Activated CD4-positive, alpha-beta memory T cell treated with anti-CD3 and anti-CD28 coated beads for 36 hours (primary cell): ENCODE results near the gene HSD17B8. TPM values are rescaled to one million over a fixed set of nuclear protein-coding genes. Genes with fewer than 3 reads are reported as not detected.

Experiments used
- CTCF ChIA-PET: fragments of 350-600 bp; sonication (Branson Sonifier 250); formaldehyde crosslinking; loops from one replicate; lab custom pipeline; 2021; ENCODE audit warnings: antibody characterized with exemption, inconsistent platforms; lab: Charles Lee
- POLR2A ChIA-PET: fragments of 350-600 bp; sonication (Branson Sonifier 250); formaldehyde crosslinking; loops from one replicate; lab custom pipeline; 2021; ENCODE audit warnings: antibody characterized with exemption; lab: Charles Lee
- DNase-seq: peaks from one replicate; pipeline ENCODE4 v3.0.0-alpha.2; 2020
- H3K27ac Mint-ChIP-seq: one replicate; pipeline ENCODE4 v1.8.0; 2021; ENCODE audit warnings: mixed read lengths
- H3K27me3 Mint-ChIP-seq: one replicate; pipeline ENCODE4 v1.8.0; 2021; ENCODE audit warnings: mixed read lengths
- H3K36me3 Mint-ChIP-seq: one replicate; pipeline ENCODE4 v1.8.0; 2021; ENCODE audit warnings: mixed read lengths
- H3K4me1 Mint-ChIP-seq: one replicate; pipeline ENCODE4 v1.8.0; 2021; ENCODE audit warnings: low read depth, mixed read lengths
- H3K4me3 Mint-ChIP-seq: one replicate; pipeline ENCODE4 v1.8.0; 2021; ENCODE audit warnings: mild to moderate bottlenecking, mixed read lengths
- H3K9me3 Mint-ChIP-seq: one replicate; pipeline ENCODE4 v1.8.0; 2021; ENCODE audit warnings: mixed read lengths
- intact Hi-C: fragments of 100-400 bp; cut with micrococcal nuclease; formaldehyde crosslinking; loops from one replicate; pipeline ENCODE4 v1.15.1; 2023
- total RNA-seq, 2 experiments: library from RNA; stranded (reverse); gene quantifications; one replicate each; pipeline ENCODE4 v1.2.3, GENCODE V29; 2021

HSD17B8 gene
- total RNA-seq, 2 experiments from 2014 or later = 35.3 to 36.1 TPM

DNA sequence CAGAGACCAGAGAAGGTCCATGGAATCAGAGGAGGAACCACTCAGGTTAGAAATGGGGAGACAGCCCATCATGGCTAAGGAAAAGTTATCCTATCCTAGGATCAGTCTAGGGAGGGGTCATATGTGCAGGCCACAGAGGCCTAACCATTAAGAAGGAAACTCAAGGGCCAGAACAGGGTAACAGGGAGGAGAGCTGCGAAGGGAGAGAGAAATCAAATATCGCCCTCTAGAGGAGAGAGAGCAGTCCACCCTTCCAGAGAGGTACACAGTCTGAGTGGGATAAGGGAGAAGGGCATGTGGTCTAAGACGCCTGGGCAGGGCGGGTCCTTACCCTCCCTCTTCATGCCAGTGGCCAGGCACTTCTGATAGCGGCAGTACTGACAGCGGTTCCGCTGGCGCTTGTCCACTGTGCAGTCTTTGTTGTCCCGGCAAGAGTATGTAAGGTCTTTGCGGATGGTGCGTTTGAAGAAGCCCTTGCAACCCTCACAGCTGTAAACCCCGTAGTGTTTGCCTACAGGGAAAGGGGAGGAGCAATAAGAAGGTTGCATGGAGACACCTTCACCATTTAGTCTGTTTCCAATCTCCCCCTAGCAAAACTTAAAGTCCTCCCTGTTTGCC, 6.9 kb upstream of the HSD17B8 start:
- peak; percentile 43 for DNase-seq
- Mint-ChIP-seq H3K27me3 (peaks cover 2% of the 10 kb centered on the region), H3K9me3 (no peaks in the 10 kb centered on the region), H3K27ac (no peak overlapping the region), H3K4me1 (peaks cover 49% of the 10 kb centered on the region), H3K4me3 (no peak overlapping the region), H3K36me3 (peaks cover 40% of the 10 kb centered on the region)
- ChIA-PET CTCF (interaction anchor here (0.6 to 3.5 kb wide), 20 partner anchors 8 to 184 kb away, joined by 3 to 23 read pairs (median 5); partner anchors contain the start of genes RING1, RPS18 and VPS52), POLR2A (interaction anchor here (0.6 to 1.4 kb wide), 3 partner anchors 11 to 74 kb away, joined by 3 to 4 read pairs (median 4); partner anchors contain the start of genes RING1, RPS18 and VPS52)
- intact Hi-C loops = loop anchor here (1.0 kb wide), 1 partner anchor 36 kb away; no protein-coding TSS in a partner anchor

DNA sequence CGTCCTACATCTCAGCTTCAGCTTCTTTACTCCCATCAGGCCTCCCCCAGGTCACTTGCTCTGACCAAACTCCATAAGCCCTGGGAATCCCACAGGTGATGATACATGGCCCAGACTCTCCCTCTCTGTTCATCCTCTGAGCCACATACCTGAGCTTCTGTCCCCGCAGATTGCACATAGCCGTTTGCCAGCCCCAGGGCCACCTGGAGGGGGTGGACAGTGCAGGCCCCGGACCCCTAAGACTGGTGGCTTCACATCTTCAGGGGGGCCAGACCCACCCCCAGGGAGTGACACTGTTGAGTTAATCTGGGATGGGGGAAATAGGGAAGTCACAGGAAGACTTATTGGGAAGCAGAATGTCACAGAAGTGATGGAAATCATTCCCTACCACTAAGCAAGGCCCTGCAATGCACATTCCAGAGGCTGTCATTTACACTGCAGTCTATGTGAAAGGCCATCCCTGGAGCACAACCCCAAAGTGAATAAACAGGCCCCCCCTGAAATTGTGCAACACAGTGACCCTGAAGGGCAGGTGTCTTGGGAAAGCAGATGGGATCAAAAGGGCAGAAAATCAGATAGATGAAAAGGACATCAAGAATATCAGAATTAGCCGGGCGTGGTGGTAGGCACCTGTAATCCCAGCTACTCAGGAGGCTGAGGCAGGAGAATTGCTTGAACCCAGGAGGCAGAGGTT, 6.1 kb upstream of the HSD17B8 start:
- H3K36me3 Mint-ChIP-seq = peaks cover 48% of the 10 kb centered on the region
- ChIA-PET CTCF (interaction anchor here (0.6 to 3.5 kb wide), 20 partner anchors 9 to 185 kb away, joined by 3 to 23 read pairs (median 6); partner anchors contain the start of genes RING1, RPS18 and VPS52), POLR2A (interaction anchor here (0.6 to 1.9 kb wide), 3 partner anchors 10 to 46 kb away, joined by 4 to 8 read pairs (median 4); partner anchors contain the start of gene RING1)
- no peak for DNase-seq
- no peaks in the 10 kb centered on the region for H3K9me3 Mint-ChIP-seq
- no peaks in the 10 kb centered on the region for H3K27me3 Mint-ChIP-seq
- peak overlapping the region; percentile 96 for H3K27ac Mint-ChIP-seq
- peak overlapping the region; percentile 94 for H3K4me3 Mint-ChIP-seq
- intact Hi-C loops = no loop called here
- H3K4me1 Mint-ChIP-seq = peaks cover 52% of the 10 kb centered on the region

DNA sequence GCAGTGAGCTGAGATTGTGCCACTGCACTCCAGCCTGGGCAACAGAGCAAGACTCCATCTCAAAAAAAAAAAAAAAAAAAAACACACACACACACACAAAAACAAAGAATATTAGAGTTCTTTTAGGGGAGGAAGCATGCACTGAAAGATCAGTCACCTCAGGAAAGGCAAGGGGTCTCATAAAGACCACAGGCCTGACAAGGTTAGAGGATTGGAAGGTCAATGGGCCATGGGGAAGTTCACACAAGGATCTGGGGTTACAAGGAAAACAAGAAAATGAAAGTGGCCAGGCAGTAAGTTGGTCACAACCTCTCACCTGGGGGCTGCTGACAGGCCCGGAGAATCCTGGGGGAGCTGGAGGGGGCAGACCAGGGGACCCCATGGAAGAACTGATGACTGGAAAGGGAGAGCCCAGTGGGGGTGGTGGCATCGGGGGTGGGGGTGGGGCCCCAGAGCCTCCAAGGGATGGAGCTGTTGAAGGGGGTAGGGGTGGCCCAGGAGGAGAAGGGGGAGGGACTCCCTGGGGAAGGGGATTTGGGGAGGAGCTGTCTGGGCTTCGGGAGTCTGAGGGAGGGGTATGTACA, 5.5 kb upstream of the HSD17B8 start:
- Mint-ChIP-seq H3K9me3 (no peaks in the 10 kb centered on the region), H3K27me3 (no peaks in the 10 kb centered on the region), H3K36me3 (peaks cover 51% of the 10 kb centered on the region), H3K4me3 (peak overlapping the region; percentile 94), H3K27ac (peak overlapping the region; percentile 96), H3K4me1 (peaks cover 52% of the 10 kb centered on the region)
- ChIA-PET POLR2A (interaction anchor here (1.2 to 1.9 kb wide), 2 partner anchors 10 to 99 kb away, joined by 3 to 8 read pairs; partner anchors contain the start of gene RING1), CTCF (interaction anchor here (1.9 to 3.5 kb wide), 4 partner anchors 10 to 73 kb away, joined by 5 to 23 read pairs (median 16); partner anchors contain the start of genes RING1, RPS18 and VPS52)
- no peak for DNase-seq
- intact Hi-C loops = no loop called here

DNA sequence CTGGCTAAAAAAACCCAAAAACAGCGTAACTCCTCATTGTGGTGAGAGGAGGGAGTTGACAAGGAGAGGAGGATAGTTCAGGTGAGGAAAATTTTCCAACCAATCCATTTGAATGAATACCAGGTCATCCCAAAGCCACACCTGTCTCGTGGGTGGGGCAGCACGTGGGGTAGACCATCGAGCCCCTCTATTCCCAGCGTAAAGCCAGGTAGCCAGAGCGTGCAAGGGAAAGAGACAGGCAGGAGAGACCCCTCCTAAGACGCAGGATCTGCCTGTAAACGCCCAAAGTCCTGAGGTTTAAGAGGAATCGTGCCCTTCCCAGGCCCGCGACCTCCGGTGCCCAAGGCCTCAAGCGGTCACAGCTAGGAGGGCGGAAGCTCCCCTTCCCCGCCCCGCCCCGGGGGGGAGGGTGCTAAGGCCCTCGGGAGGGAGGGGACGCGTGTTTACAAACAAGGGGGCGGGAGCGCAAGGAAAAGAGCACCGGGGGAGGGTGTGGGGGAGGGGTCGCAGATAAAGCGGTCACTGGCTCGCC, 4.7 kb upstream of the HSD17B8 start:
- intact Hi-C loops = loop anchor here (1.0 to 2.0 kb wide), 5 partner anchors 50 to 371 kb away; partner anchors contain the start of genes CUTA and KIFC1
- Mint-ChIP-seq H3K36me3 (peaks cover 48% of the 10 kb centered on the region), H3K4me3 (peak overlapping the region; percentile 94), H3K27me3 (no peaks in the 10 kb centered on the region), H3K9me3 (no peaks in the 10 kb centered on the region), H3K4me1 (peaks cover 54% of the 10 kb centered on the region), H3K27ac (peak overlapping the region; percentile 96)
- ChIA-PET POLR2A (interaction anchor here (0.6 to 1.9 kb wide), 7 partner anchors 9 to 228 kb away, joined by 3 to 8 read pairs (median 3); partner anchors contain the start of genes RGL2 and RING1), CTCF (interaction anchor here (0.7 to 3.5 kb wide), 4 partner anchors 9 to 72 kb away, joined by 3 to 23 read pairs (median 16); partner anchors contain the start of genes RING1 and RPS18)
- DNase-seq = peak; percentile 84

DNA sequence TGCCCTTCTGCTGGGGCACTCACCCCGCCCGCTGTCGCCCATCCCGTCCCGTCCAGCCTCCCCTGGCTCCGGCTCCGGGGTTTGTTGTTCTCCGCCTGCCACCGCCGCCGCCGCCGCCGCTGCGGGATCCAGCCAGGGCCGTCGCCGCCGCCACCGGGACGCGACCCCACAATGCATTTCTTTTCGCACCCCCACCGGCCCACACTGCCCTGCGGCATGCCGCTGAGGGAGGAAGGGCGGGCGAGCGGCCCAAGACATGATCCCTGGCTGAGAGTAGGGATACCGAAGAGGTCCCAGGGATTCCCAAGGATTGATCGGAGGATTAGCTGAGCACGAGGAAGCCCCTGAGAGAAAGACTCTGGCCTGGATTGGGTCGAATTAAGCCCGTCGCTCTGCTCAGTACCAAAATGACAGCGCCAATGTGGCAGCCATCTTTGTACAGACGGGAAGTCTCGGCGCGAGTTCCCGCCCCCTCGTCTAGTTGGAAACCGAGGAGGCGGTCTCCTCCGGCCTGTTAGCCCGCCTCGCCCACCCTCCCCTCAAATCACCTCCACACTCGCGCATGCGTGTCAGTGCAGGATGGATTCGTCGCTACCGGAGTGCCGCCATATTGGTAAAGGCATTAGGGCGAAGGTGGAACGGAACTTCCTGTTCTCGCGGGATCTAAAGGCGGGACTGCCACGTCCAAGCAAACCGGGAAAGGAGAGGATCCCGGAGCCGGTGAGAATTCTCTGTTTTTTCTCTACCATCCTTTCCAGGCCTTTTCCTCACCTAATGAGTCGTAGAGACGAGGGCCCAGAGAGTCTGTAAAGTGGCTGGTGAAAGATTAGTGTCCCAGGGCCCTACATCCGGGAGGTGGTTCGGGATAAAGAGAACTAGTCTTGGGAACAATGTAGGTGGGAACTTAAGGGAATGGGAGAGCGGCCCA, 4.0 kb upstream of the HSD17B8 start, which contains the start of the genes RXRB and SLC39A7:
Gene RXRB (minus strand): TSS at position 447 of the 928 bp plus-strand sequence. CDS start 189 bp downstream, at position 258.
Gene SLC39A7 (plus strand): TSS at position 649 of the 928 bp plus-strand sequence. CDS start 379 bp downstream, outside the sequence.
- no peaks in the 10 kb centered on the region for H3K9me3 Mint-ChIP-seq
- POLR2A ChIA-PET = interaction anchor here (0.9 to 1.9 kb wide), 6 partner anchors 8 to 228 kb away, joined by 3 to 8 read pairs (median 3); partner anchors contain the start of genes RGL2 and RING1
- DNase-seq = peak; percentile 100
- H3K27me3 Mint-ChIP-seq = no peaks in the 10 kb centered on the region
- peak within 1 kb of the TSS; percentile 96 for H3K27ac Mint-ChIP-seq
- peaks cover 41% of the 10 kb centered on the region for H3K36me3 Mint-ChIP-seq
- intact Hi-C loops = loop anchor here (1.0 to 2.0 kb wide), 5 partner anchors 49 to 370 kb away; partner anchors contain the start of genes CUTA and KIFC1
- peak within 1 kb of the TSS; percentile 94 for H3K4me3 Mint-ChIP-seq
- CTCF ChIA-PET = interaction anchor here (2.2 kb wide), 1 partner anchor 48 kb away, joined by 12 read pairs; no protein-coding TSS in a partner anchor
- peaks cover 60% of the 10 kb centered on the region for H3K4me1 Mint-ChIP-seq

DNA sequence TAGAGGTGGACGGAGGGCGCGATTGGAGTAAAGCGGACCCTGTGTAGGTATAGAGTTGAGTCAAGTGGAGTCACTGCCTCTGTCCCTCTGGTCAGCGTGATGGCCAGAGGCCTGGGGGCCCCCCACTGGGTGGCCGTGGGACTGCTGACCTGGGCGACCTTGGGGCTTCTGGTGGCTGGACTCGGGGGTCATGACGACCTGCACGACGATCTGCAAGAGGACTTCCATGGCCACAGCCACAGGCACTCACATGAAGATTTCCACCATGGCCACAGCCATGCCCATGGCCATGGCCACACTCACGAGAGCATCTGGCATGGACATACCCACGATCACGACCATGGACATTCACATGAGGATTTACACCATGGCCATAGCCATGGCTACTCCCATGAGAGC, 3.3 kb upstream of the HSD17B8 start:
- no peak for DNase-seq
- ChIA-PET POLR2A (no interaction called here), CTCF (no interaction called here)
- peak overlapping the region; percentile 94 for H3K4me3 Mint-ChIP-seq
- peaks cover 66% of the 10 kb centered on the region for H3K4me1 Mint-ChIP-seq
- no peaks in the 10 kb centered on the region for H3K27me3 Mint-ChIP-seq
- H3K27ac Mint-ChIP-seq = peak overlapping the region; percentile 96
- intact Hi-C loops = loop anchor here (2.0 kb wide), 2 partner anchors 218 to 370 kb away; partner anchors contain the start of gene CUTA
- no peaks in the 10 kb centered on the region for H3K9me3 Mint-ChIP-seq
- peaks cover 35% of the 10 kb centered on the region for H3K36me3 Mint-ChIP-seq

DNA sequence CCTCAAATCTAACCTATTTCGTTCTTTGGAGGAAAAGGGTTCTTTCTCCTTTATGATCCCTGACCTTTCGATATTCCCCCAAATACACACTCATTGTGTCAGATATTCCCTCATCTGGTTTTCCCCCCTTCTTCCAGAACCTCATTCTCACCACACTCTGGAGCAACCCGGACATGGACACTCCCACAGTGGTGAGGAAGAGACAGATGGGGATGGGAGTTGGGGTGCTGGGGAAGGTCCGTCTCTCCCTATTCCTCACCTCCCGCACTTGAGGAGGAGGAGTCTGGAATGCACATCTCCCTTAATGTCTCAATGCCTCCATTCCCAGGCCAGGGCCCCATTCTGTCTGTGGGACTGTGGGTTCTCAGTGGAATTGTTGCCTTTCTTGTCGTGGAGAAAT, 2.5 kb upstream of the HSD17B8 start:
- Mint-ChIP-seq H3K9me3 (no peaks in the 10 kb centered on the region), H3K36me3 (peaks cover 30% of the 10 kb centered on the region), H3K4me3 (peak overlapping the region; percentile 94), H3K4me1 (peaks cover 71% of the 10 kb centered on the region), H3K27ac (peak overlapping the region; percentile 96), H3K27me3 (no peaks in the 10 kb centered on the region)
- POLR2A ChIA-PET = interaction anchor here (1.6 kb wide), 1 partner anchor 48 kb away, joined by 5 read pairs; no protein-coding TSS in a partner anchor
- CTCF ChIA-PET = interaction anchor here (0.6 kb wide), 1 partner anchor 30 kb away, joined by 3 read pairs; no protein-coding TSS in a partner anchor
- intact Hi-C loops = loop anchor here (2.0 kb wide), 2 partner anchors 217 to 369 kb away; partner anchors contain the start of gene CUTA
- no peak for DNase-seq

DNA sequence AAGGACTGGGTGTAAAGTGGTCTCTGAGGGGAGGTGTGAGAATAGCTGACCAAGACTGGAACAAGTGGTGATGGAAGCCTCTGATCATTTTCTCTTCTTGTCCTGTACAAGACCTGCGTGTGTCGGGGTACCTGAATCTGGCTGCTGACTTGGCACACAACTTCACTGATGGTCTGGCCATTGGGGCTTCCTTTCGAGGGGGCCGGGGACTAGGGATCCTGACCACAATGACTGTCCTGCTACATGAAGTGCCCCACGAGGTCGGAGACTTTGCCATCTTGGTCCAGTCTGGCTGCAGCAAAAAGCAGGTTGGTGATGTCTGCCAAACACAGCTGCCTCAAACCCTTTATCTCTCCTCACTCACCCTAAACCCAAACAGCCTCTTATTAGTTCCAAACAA, 1.7 kb upstream of the HSD17B8 start:
- Mint-ChIP-seq H3K9me3 (no peaks in the 10 kb centered on the region), H3K4me1 (peaks cover 68% of the 10 kb centered on the region), H3K36me3 (peaks cover 30% of the 10 kb centered on the region), H3K4me3 (peak overlapping the region; percentile 33), H3K27ac (peak overlapping the region; percentile 96), H3K27me3 (no peaks in the 10 kb centered on the region)
- POLR2A ChIA-PET = interaction anchor here (1.1 to 1.6 kb wide), 2 partner anchors 46 to 47 kb away, joined by 3 to 5 read pairs; no protein-coding TSS in a partner anchor
- intact Hi-C loops = no loop called here
- CTCF ChIA-PET = interaction anchor here (3.8 kb wide), 1 partner anchor 45 kb away, joined by 16 read pairs; no protein-coding TSS in a partner anchor
- no peak for DNase-seq

DNA sequence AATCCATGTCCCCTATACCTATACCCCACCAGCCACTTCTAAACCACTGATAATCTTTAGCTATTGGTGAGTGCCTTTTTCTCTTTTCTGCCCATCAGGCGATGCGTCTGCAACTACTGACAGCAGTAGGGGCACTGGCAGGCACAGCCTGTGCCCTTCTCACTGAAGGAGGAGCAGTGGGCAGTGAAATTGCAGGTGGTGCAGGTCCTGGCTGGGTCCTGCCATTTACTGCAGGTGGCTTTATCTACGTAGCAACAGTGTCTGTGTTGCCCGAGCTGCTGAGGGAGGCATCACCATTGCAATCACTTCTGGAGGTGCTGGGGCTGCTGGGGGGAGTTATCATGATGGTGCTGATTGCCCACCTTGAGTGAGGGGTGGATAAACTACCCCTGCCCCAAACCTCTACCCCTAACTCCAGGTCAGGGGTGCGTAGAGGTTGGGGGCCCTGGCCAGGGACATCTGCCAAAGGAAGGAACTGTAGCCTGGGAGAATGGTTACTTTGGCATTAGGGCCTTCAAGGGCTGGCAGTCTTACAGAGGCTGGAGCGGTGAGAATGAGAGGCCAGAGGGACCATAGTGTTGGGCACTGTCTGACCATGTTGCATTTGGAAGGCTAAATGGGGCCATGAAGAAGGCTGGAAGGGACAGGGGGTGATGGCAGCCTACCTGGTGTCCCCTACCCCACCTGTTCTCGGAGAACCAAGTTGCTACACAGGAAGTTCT, 851 bp upstream of the HSD17B8 start:
- H3K27ac Mint-ChIP-seq = peak overlapping the region; percentile 91

More for the DNA sequence above, 851 bp upstream of the HSD17B8 start:
- H3K9me3 Mint-ChIP-seq = no peaks in the 10 kb centered on the region
- H3K4me3 Mint-ChIP-seq = peak overlapping the region; percentile 85
- H3K4me1 Mint-ChIP-seq = peaks cover 60% of the 10 kb centered on the region
- peaks cover 30% of the 10 kb centered on the region for H3K36me3 Mint-ChIP-seq
- intact Hi-C loops = loop anchor here (2.0 kb wide), 2 partner anchors 111 to 233 kb away; partner anchors contain the start of gene TAPBP
- no peak for DNase-seq
- ChIA-PET CTCF (interaction anchor here (3.8 kb wide), 1 partner anchor 44 kb away, joined by 16 read pairs; no protein-coding TSS in a partner anchor), POLR2A (interaction anchor here (1.1 to 1.6 kb wide), 2 partner anchors 45 to 46 kb away, joined by 3 to 5 read pairs; no protein-coding TSS in a partner anchor)
- H3K27me3 Mint-ChIP-seq = no peaks in the 10 kb centered on the region
